Spleen (tissue), 11 donors: Measurements from ENCODE around the gene ZNF746. TPM values are rescaled to one million over a fixed set of nuclear protein-coding genes. Genes with fewer than 3 reads are reported as not detected.

Experiments used
- DNase-seq: peaks from one replicate; pipeline ENCODE4 v3.0.0-alpha.2; 2020
- H3K27ac ChIP-seq, 8 donors: fragments of 200-600 bp; sonication (generic) in 7 of 8; 1 replicate in 4 of 8; 2 replicates in 4 of 8; pipeline versions ENCODE4 v1.5.0 to v1.8.0; 2016 to 2021; ENCODE audit warnings: inconsistent platforms in 4 of 8, mild to moderate bottlenecking in 4 of 8, moderate library complexity in 1 of 8
- H3K27me3 ChIP-seq, 7 donors: fragments of 200-600 bp; sonication (generic) in 6 of 7; replicated peaks in 1 of 7; 1 replicate in 4 of 7; 2 replicates in 3 of 7; pipeline versions ENCODE4 v1.5.0 to v1.8.0; 2016 to 2021; ENCODE audit warnings: inconsistent platforms in 3 of 7, mild to moderate bottlenecking in 1 of 7
- H3K36me3 ChIP-seq, 6 donors: fragments of 200-600 bp; sonication (generic) in 5 of 6; 1 replicate in 4 of 6; 2 replicates in 2 of 6; pipeline versions ENCODE4 v1.5.0 to v1.8.0; 2016 to 2021; ENCODE audit warnings: inconsistent platforms in 2 of 6
- H3K4me1 ChIP-seq, 6 donors: fragments of 200-600 bp; sonication (generic) in 5 of 6; 1 replicate in 3 of 6; 2 replicates in 3 of 6; pipeline versions ENCODE4 v1.5.0 to v1.8.0; 2016 to 2021; ENCODE audit warnings: inconsistent platforms in 3 of 6
- H3K4me3 ChIP-seq, 8 donors: fragments of 200-600 bp; sonication (generic) in 7 of 8; 1 replicate in 4 of 8; 2 replicates in 4 of 8; pipeline versions ENCODE4 v1.5.0 to v1.8.0; 2016 to 2021; ENCODE audit warnings: inconsistent platforms in 4 of 8, mild to moderate bottlenecking in 4 of 8, moderate library complexity in 2 of 8
- H3K9me3 ChIP-seq, 8 donors: fragments of 200-600 bp; sonication (generic) in 7 of 8; 1 replicate in 4 of 8; 2 replicates in 4 of 8; pipeline versions ENCODE4 v1.5.0 to v1.8.0; 2016 to 2021; ENCODE audit warnings: inconsistent platforms in 4 of 8
- CTCF ChIP-seq, 11 experiments: fragments of 200-600 bp in 7 of 11; fragments of 450-650 bp in 4 of 11; sonication (generic) in 4 of 11; IDR thresholded peaks in 8 of 11; conservative IDR thresholded peaks in 3 of 11; 1 replicate in 7 of 11; 2 replicates in 4 of 11; pipeline versions ENCODE4 v1.4.0 to v1.8.0; 2016 to 2021; ENCODE audit warnings: antibody characterized with exemption in 11 of 11, inconsistent platforms in 4 of 11, mild to moderate bottlenecking in 1 of 11
- POLR2A ChIP-seq, 3 donors: fragments of 450-650 bp; IDR thresholded peaks; one replicate each; pipeline ENCODE4 v1.5.1; 2017; ENCODE audit warnings: antibody characterized with exemption in 3 of 3, mild to moderate bottlenecking in 1 of 3
- POLR2AphosphoS5 ChIP-seq, 3 donors: sonication (generic); formaldehyde crosslinking; IDR thresholded peaks; one replicate each; pipeline ENCODE4 v1.5.1; 2017; ENCODE audit warnings: antibody characterized with exemption in 3 of 3
- WGBS, 5 donors: extraction: QIAGEN DNeasy Blood & Tissue Kit in 3 of 5; methylation state at CpG; one replicate each; pipeline versions ENCODE4 v1.1.5 to v1.1.7; 2013 to 2018; 5-methylcytosine and 5-hydroxymethylcytosine counted together
- intact Hi-C: fragments of 100-400 bp; cut with DNase I; formaldehyde crosslinking; loops from one replicate; pipeline ENCODE4 v1.15.0; 2023; ENCODE audit warnings: low total_unique reads
- polyA plus RNA-seq, 3 donors: library from polyadenylated mRNA; stranded (reverse); fragments of 200-250 nt; gene quantifications; one replicate each; pipeline ENCODE4 v1.2.1, GENCODE V29; 2013
- total RNA-seq, 7 donors: library from RNA; depleted of rRNA in 3 of 7; stranded (reverse); fragments of >200 nt in 3 of 7; fragmentation: NEBNext Ultra II Directional in 4 of 7; extraction: Animal tissue kit (Norgen Biotek cat#: 25700) in 4 of 7; gene quantifications; one replicate each; pipeline versions ENCODE4 v1.1.0 to v1.2.1, GENCODE V29; 2016 to 2021
- donor health status: healthy with polysubstance abuse.
- donor health status: DM: no; HTN: no; CAD: no; lungs with moderate emphysema.
- donor health status: DM: no; HTN: no; CAD: no.
- donor health status: Bipolar disorder and iron deficiency.
- donor health status: healthy.
- donor health status: DM: no; HTN: no; CAD: no.
- donor health status: DM: yes; HTN: yes; CAD: no.

The ZNF746 gene
- total and polyA plus RNA-seq, 10 donors, result 6.1 to 46.5 (median 30.7) TPM

- DNase-seq, result no peak
- no peak for TF ChIP-seq CTCF (IDR thresholded peaks at IDR 0.05 in 8 of 11, conservative IDR thresholded peaks at IDR 0.05 in 3 of 11)
- TF ChIP-seq POLR2AphosphoS5 (IDR thresholded peaks at IDR 0.05), result no peak
- no peak for TF ChIP-seq POLR2A (IDR thresholded peaks at IDR 0.05)
- H3K27me3 ChIP-seq, result no peaks in the 10 kb centered on the region
- 93 to 98% (median 97%) methylated on average over 9 of the region's 9 CpGs for WGBS, 5 donors
- peak overlapping the region in 1 of 8 donors; percentile 94 for H3K27ac ChIP-seq
- peaks cover 2 to 63% (median 50%) of the 10 kb centered on the region in 6 donors for H3K36me3 ChIP-seq
- peaks cover 8 to 39% (median 30%) of the 10 kb centered on the region in 6 donors for H3K4me1 ChIP-seq
- no peaks in the 10 kb centered on the region for H3K9me3 ChIP-seq
- intact Hi-C loops, result no loop called here
- H3K4me3 ChIP-seq, result no peak overlapping the region
These were observed 4.2 kb downstream of the ZNF746 start for GRCh38 chr7:149493366-149493765.

GRCh38 chr7:149490083-149490760 is 7.4 kb downstream of the ZNF746 start:
- Histone ChIP-seq H3K36me3 (peaks cover 2 to 94% (median 72%) of the 10 kb centered on the region in 6 donors), H3K27ac (no peak overlapping the region), H3K27me3 (no peaks in the 10 kb centered on the region), H3K4me3 (no peak overlapping the region), H3K9me3 (no peaks in the 10 kb centered on the region), H3K4me1 (peaks cover under 1 to 14% (median 9%) of the 10 kb centered on the region in 6 donors)
- WGBS, 5 donors, result 91 to 96% (median 93%) methylated on average over 15 of the region's 15 CpGs
- no peak for DNase-seq
- intact Hi-C loops, result no loop called here
- TF ChIP-seq POLR2A (IDR thresholded peaks at IDR 0.05), result no peak
- TF ChIP-seq POLR2AphosphoS5 (IDR thresholded peaks at IDR 0.05), result no peak
- no peak for TF ChIP-seq CTCF (IDR thresholded peaks at IDR 0.05 in 8 of 11, conservative IDR thresholded peaks at IDR 0.05 in 3 of 11)

- Histone ChIP-seq H3K4me3 (no peak overlapping the region), H3K9me3 (no peaks in the 10 kb centered on the region), H3K27me3 (no peaks in the 10 kb centered on the region), H3K27ac (no peak overlapping the region), H3K4me1 (peaks cover 0 to 7% (median 2%) of the 10 kb centered on the region in 6 donors), H3K36me3 (peaks cover 2 to 98% (median 75%) of the 10 kb centered on the region in 6 donors)
- intact Hi-C loops, result no loop called here
- TF ChIP-seq POLR2A (IDR thresholded peaks at IDR 0.05) (no peak), POLR2AphosphoS5 (IDR thresholded peaks at IDR 0.05) (peak in 1 of 3 donors; percentile 39)
- no peak for DNase-seq
- 87 to 91% (median 88%) methylated on average over 15 of the region's 15 CpGs for WGBS, 5 donors
These were observed 8.1 kb downstream of the ZNF746 start for GRCh38 chr7:149489391-149490024.

- Histone ChIP-seq H3K4me1 (no peaks in the 10 kb centered on the region), H3K27ac (no peak overlapping the region), H3K9me3 (peaks cover 0 to 8% (median 7%) of the 10 kb centered on the region in 8 donors), H3K36me3 (peaks cover 0 to 94% (median 50%) of the 10 kb centered on the region in 6 donors), H3K27me3 (no peaks in the 10 kb centered on the region), H3K4me3 (no peak overlapping the region)
- intact Hi-C loops, result no loop called here
- no peak for DNase-seq
- 96 to 98% (median 98%) methylated on average over 1 of the region's 1 CpG for WGBS, 5 donors
- no peak for TF ChIP-seq POLR2AphosphoS5 (IDR thresholded peaks at IDR 0.05)
These were observed 18.0 kb downstream of the ZNF746 start for GRCh38 chr7:149479568-149479967.

- WGBS, 5 donors, result 91 to 100% (median 95%) methylated on average over 1 of the region's 1 CpG
- Histone ChIP-seq H3K4me1 (no peaks in the 10 kb centered on the region), H3K27me3 (no peaks in the 10 kb centered on the region), H3K4me3 (no peak overlapping the region), H3K36me3 (peaks cover 0 to 99% (median 58%) of the 10 kb centered on the region in 6 donors), H3K27ac (no peak overlapping the region), H3K9me3 (peaks cover 0 to 8% (median 7%) of the 10 kb centered on the region in 8 donors)
- TF ChIP-seq CTCF (IDR thresholded peaks at IDR 0.05 in 8 of 11, conservative IDR thresholded peaks at IDR 0.05 in 3 of 11), result no peak
- TF ChIP-seq POLR2AphosphoS5 (IDR thresholded peaks at IDR 0.05), result no peak
- TF ChIP-seq POLR2A (IDR thresholded peaks at IDR 0.05), result no peak
- intact Hi-C loops, result no loop called here
- no peak for DNase-seq
These were observed 18.9 kb downstream of the ZNF746 start for GRCh38 chr7:149478754-149479153.
